BJ (cell line): ENCODE data around the gene DAB2IP. TPM values are rescaled to one million over a fixed set of nuclear protein-coding genes. Genes with fewer than 3 reads are reported as not detected.

Experiments
- CTCF ChIA-PET: fragments of 350-600 bp; formaldehyde crosslinking; extraction: SDS; loops from one replicate; lab custom pipeline; 2021; ENCODE audit warnings: antibody characterized with exemption, inconsistent platforms; lab: Yijun Ruan, JAX
- POLR2A ChIA-PET: fragments of 300-600 bp; sonication (Branson Sonifier 250); formaldehyde crosslinking; extraction: SDS; loops from one replicate; lab custom pipeline; 2021; ENCODE audit warnings: antibody characterized with exemption; lab: Charles Lee
- DNase-seq: peaks from one replicate; pipeline ENCODE4 v3.0.0-alpha.2; 2011; ENCODE audit warnings: low read depth
- H3K27me3 ChIP-seq: 2 replicates; pipeline ENCODE4 v1.6.0; 2011; ENCODE audit warnings: low read length; ENCODE audit not compliant: control insufficient read depth, insufficient read depth
- H3K36me3 ChIP-seq: 2 replicates; pipeline ENCODE4 v1.5.1; 2011; ENCODE audit warnings: low read length; ENCODE audit not compliant: control insufficient read depth, insufficient read depth
- H3K4me3 ChIP-seq: 2 replicates; pipeline ENCODE4 v1.5.1; 2011; ENCODE audit warnings: low read depth, mild to moderate bottlenecking, control low read depth, low read length
- polyA plus RNA-seq: library from polyadenylated mRNA; depleted of rRNA; stranded (reverse); fragments of >200 nt; gene quantifications from 2 replicates; pipeline ENCODE4 v1.2.3, GENCODE V29; 2011
- TF ChIP-seq, protein P1 (sequence below): IDR thresholded peaks from 2 replicates; pipeline ENCODE4 v1.5.1; 2011; ENCODE audit warnings: low read depth, mild to moderate bottlenecking, control low read depth, inconsistent platforms, low read length, moderate library complexity; ENCODE audit not compliant: insufficient read depth

The DAB2IP gene
- polyA plus RNA-seq, 1 experiment: 38.1 TPM

GRCh38 chr9:121661328-121661727, 9.9 kb downstream of the DAB2IP start:
- H3K27me3 ChIP-seq: no peaks in the 10 kb centered on the region; the same call in 1 of the 2 replicates
- POLR2A ChIA-PET: no interaction called here
- TF ChIP-seq, protein P1, sequence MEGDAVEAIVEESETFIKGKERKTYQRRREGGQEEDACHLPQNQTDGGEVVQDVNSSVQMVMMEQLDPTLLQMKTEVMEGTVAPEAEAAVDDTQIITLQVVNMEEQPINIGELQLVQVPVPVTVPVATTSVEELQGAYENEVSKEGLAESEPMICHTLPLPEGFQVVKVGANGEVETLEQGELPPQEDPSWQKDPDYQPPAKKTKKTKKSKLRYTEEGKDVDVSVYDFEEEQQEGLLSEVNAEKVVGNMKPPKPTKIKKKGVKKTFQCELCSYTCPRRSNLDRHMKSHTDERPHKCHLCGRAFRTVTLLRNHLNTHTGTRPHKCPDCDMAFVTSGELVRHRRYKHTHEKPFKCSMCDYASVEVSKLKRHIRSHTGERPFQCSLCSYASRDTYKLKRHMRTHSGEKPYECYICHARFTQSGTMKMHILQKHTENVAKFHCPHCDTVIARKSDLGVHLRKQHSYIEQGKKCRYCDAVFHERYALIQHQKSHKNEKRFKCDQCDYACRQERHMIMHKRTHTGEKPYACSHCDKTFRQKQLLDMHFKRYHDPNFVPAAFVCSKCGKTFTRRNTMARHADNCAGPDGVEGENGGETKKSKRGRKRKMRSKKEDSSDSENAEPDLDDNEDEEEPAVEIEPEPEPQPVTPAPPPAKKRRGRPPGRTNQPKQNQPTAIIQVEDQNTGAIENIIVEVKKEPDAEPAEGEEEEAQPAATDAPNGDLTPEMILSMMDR: no peak

GRCh38 chr9:121662359-121662758, 10.9 kb downstream of the DAB2IP start:
- Histone ChIP-seq H3K4me3 (no peak overlapping the region), H3K27me3 (no peaks in the 10 kb centered on the region), H3K36me3 (no peaks in the 10 kb centered on the region)
- TF ChIP-seq, protein P1: no peak
- DNase-seq: no peak
- CTCF ChIA-PET: interaction anchor here (0.7 to 2.4 kb wide), 5 partner anchors 11 to 116 kb away, joined by 3 to 8 read pairs (median 7); no protein-coding TSS in a partner anchor
- POLR2A ChIA-PET: no interaction called here

More at GRCh38 chr9:121661328-121661727, 9.9 kb downstream of the DAB2IP start:
- Histone ChIP-seq H3K4me3 (no peak overlapping the region), H3K36me3 (no peaks in the 10 kb centered on the region; the same call in 1 of the 2 replicates)
- no peak for DNase-seq
- CTCF ChIA-PET: interaction anchor here (0.6 to 1.9 kb wide), 3 partner anchors 24 to 1269 kb away, joined by 3 to 7 read pairs (median 5); no protein-coding TSS in a partner anchor

GRCh38 chr9:121662891-121663580, 11.6 kb downstream of the DAB2IP start:
- TF ChIP-seq, protein P1: no peak
- Histone ChIP-seq H3K36me3 (no peaks in the 10 kb centered on the region), H3K27me3 (no peaks in the 10 kb centered on the region), H3K4me3 (no peak overlapping the region)
- POLR2A ChIA-PET: no interaction called here
- CTCF ChIA-PET: interaction anchor here (0.7 to 2.4 kb wide), 8 partner anchors 10 to 117 kb away, joined by 3 to 16 read pairs (median 6); no protein-coding TSS in a partner anchor
- no peak for DNase-seq

- DNase-seq: no peak
- POLR2A ChIA-PET: no interaction called here
- Histone ChIP-seq H3K36me3 (no peaks in the 10 kb centered on the region), H3K27me3 (no peaks in the 10 kb centered on the region), H3K4me3 (no peak overlapping the region)
- TF ChIP-seq, protein P1: no peak
- CTCF ChIA-PET: interaction anchor here (0.8 to 2.4 kb wide), 7 partner anchors 10 to 118 kb away, joined by 3 to 16 read pairs (median 7); no protein-coding TSS in a partner anchor
Observed at GRCh38 chr9:121663591-121663990, 12.2 kb downstream of the DAB2IP start.

GRCh38 chr9:121666294-121666693, 14.9 kb downstream of the DAB2IP start:
- Histone ChIP-seq H3K36me3 (no peaks in the 10 kb centered on the region), H3K27me3 (no peaks in the 10 kb centered on the region), H3K4me3 (no peak overlapping the region)
- TF ChIP-seq, protein P1: no peak
- CTCF ChIA-PET: no interaction called here
- POLR2A ChIA-PET: no interaction called here
- no peak for DNase-seq
